ENCODE data around the gene CCDC127.

The CCDC127 gene

DNA sequence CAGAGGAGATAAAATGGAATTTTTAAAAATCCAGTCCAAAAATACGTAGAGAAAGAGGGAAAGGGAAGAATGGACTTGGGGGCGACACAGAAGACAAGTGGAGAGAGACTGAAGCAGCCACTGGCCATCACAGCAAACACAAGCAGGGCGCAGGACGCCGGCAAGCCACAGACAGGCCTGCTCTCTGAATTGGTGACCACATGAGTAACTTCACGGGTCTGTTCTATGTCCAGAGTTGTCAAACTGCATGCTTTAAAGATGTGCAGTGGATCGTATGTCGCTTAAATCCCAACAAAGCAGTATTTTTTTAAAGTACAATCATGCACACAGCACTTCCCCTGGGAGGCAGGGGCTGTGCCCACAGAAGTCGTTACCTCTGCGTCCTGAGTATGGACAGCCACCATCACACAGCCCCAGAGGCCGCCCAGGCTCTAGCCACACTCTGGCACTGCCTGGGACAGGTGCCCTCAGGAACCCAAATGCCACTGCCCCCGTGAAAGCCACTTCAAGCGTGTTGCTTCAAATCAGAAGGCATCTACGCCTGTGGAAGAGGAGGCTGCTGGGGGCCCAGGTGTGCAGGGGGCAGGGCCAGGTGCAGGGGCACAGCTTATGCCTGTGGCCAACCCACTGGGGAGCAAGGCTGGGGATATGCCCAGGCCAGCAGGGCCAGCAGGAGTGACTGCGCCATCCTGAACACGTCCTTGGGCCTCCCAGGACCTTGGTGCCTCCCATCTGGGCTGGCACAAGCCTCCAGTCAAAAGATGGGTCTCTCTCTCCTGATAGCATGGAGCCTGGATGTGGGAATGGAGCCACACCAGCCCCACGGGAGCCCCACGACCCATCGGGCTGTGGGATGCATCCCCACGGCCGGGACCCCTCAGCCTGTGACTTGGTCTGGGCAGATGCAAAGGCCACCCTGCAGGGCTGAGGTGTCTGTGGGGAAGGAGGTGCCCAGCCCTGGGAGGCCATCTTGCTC lies 32.6 kb downstream of the CCDC127 start:
- TF ChIP-seq, protein P1, sequence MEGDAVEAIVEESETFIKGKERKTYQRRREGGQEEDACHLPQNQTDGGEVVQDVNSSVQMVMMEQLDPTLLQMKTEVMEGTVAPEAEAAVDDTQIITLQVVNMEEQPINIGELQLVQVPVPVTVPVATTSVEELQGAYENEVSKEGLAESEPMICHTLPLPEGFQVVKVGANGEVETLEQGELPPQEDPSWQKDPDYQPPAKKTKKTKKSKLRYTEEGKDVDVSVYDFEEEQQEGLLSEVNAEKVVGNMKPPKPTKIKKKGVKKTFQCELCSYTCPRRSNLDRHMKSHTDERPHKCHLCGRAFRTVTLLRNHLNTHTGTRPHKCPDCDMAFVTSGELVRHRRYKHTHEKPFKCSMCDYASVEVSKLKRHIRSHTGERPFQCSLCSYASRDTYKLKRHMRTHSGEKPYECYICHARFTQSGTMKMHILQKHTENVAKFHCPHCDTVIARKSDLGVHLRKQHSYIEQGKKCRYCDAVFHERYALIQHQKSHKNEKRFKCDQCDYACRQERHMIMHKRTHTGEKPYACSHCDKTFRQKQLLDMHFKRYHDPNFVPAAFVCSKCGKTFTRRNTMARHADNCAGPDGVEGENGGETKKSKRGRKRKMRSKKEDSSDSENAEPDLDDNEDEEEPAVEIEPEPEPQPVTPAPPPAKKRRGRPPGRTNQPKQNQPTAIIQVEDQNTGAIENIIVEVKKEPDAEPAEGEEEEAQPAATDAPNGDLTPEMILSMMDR (IDR thresholded peaks at IDR 0.05; ENCODE audit: borderline replicate concordance, extremely low read depth, low read length, poor library complexity, severe bottlenecking) = no peak
- TF ChIP-seq EZH2 (IDR thresholded peaks at IDR 0.05; ENCODE audit: borderline replicate concordance, low read depth, low read length, severe bottlenecking) = no peak
- no peak overlapping the region for H3K4me2 ChIP-seq (ENCODE audit: insufficient read depth, low read length)
- 0 out of 2 replicates have a peak, but pooled peaks cover 3% of the 10 kb centered on the region for H4K20me1 ChIP-seq (ENCODE audit: insufficient read depth, low read length)
- no peaks in the 10 kb centered on the region for H3K79me2 ChIP-seq (ENCODE audit: insufficient read depth, low read length)
- H3K9ac ChIP-seq (ENCODE audit: low read depth, low read length) = no peak overlapping the region
- H3K27me3 ChIP-seq (ENCODE audit: insufficient read depth, low read length, poor library complexity) = no peaks in the 10 kb centered on the region
- no peak for ATAC-seq (ENCODE audit: insufficient read depth, low read depth)
- H3K27ac ChIP-seq (ENCODE audit: low read length) = no peak overlapping the region
- H3K9me3 ChIP-seq (ENCODE audit: insufficient read depth, low read length, severe bottlenecking) = no peaks in the 10 kb centered on the region
- H2AFZ ChIP-seq (ENCODE audit: low read depth, low read length) = no peak overlapping the region
- H3K4me1 ChIP-seq (ENCODE audit: insufficient read depth, low read length) = peaks cover 9% of the 10 kb centered on the region
- no peak overlapping the region for H3K4me3 ChIP-seq (ENCODE audit: low read depth in 1 of 2, low read length in 2 of 2)
- DNase-seq = no peak
- no peaks in the 10 kb centered on the region for H3K36me3 ChIP-seq (ENCODE audit: insufficient read depth, low read length)

DNA sequence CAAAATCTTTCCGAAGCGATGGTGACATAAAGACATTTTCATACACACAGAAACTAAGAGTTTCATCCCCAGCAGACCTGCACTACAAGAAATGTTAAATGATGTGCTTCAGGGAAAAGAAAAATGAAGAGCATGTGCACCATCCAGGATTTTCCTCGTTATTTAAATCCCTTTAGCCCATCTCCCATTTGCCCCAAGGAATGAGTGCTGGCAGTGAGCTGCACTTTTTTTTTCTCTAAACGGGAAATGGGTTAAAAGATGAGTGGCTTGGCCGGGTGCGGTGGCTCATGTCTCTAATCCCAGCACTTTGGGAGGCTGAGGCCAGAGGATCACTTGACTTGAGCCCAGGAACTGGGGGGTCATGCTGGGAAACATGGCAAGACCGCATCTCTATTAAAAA lies 33.5 kb downstream of the CCDC127 start:
- DNase-seq (no peak), ATAC-seq (ENCODE audit: insufficient read depth, low read depth) (no peak)
- TF ChIP-seq, protein P1 (IDR thresholded peaks at IDR 0.05; ENCODE audit: borderline replicate concordance, extremely low read depth, low read length, poor library complexity, severe bottlenecking) = no peak
- TF ChIP-seq EZH2 (IDR thresholded peaks at IDR 0.05; ENCODE audit: borderline replicate concordance, low read depth, low read length, severe bottlenecking) = no peak
- no peak overlapping the region for H3K9ac ChIP-seq (ENCODE audit: low read depth, low read length)
- H3K4me1 ChIP-seq (ENCODE audit: insufficient read depth, low read length) = peaks cover 9% of the 10 kb centered on the region
- H3K4me2 ChIP-seq (ENCODE audit: insufficient read depth, low read length) = no peak overlapping the region
- H3K79me2 ChIP-seq (ENCODE audit: insufficient read depth, low read length) = no peaks in the 10 kb centered on the region
- H3K36me3 ChIP-seq (ENCODE audit: insufficient read depth, low read length) = no peaks in the 10 kb centered on the region
- H3K4me3 ChIP-seq (ENCODE audit: low read depth in 1 of 2, low read length in 2 of 2) = no peak overlapping the region
- H3K27ac ChIP-seq (ENCODE audit: low read length) = no peak overlapping the region
- H4K20me1 ChIP-seq (ENCODE audit: insufficient read depth, low read length) = 0 out of 2 replicates have a peak, but pooled peaks cover 3% of the 10 kb centered on the region
- no peaks in the 10 kb centered on the region for H3K27me3 ChIP-seq (ENCODE audit: insufficient read depth, low read length, poor library complexity)
- no peak overlapping the region for H2AFZ ChIP-seq (ENCODE audit: low read depth, low read length)
- H3K9me3 ChIP-seq (ENCODE audit: insufficient read depth, low read length, severe bottlenecking) = no peaks in the 10 kb centered on the region

DNA sequence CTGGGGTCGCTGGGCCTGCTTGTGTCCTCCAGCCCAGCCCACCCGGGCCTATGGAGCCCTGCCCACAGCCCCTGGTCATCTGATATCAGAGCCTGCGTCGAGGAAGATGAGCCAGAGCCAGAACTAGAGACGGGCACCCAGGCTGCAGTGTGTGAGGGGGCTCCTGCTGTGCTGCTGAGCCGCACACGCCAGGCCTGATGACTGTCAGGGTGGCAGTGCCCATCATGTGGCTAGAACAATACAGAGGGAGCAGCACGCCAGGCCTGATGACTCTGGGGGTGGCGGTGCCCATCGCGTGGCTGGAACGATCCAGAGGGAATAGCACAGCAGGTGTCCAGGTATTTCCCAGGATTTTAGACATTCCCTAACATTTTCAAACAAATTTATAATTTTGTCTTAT lies 35.8 kb downstream of the CCDC127 start:
- Histone ChIP-seq H3K9ac (ENCODE audit: low read depth, low read length) (no peak overlapping the region), H3K27ac (ENCODE audit: low read length) (no peak overlapping the region), H3K4me2 (ENCODE audit: insufficient read depth, low read length) (no peak overlapping the region), H3K79me2 (ENCODE audit: insufficient read depth, low read length) (no peaks in the 10 kb centered on the region), H3K36me3 (ENCODE audit: insufficient read depth, low read length) (no peaks in the 10 kb centered on the region), H3K27me3 (ENCODE audit: insufficient read depth, low read length, poor library complexity) (peaks cover 3% of the 10 kb centered on the region), H3K9me3 (ENCODE audit: insufficient read depth, low read length, severe bottlenecking) (no peaks in the 10 kb centered on the region), H4K20me1 (ENCODE audit: insufficient read depth, low read length) (0 out of 2 replicates have a peak, but pooled peaks cover 3% of the 10 kb centered on the region), H3K4me1 (ENCODE audit: insufficient read depth, low read length) (no peaks in the 10 kb centered on the region), H2AFZ (ENCODE audit: low read depth, low read length) (no peak overlapping the region), H3K4me3 (ENCODE audit: low read depth in 1 of 2, low read length in 2 of 2) (no peak overlapping the region)
- TF ChIP-seq, protein P1 (IDR thresholded peaks at IDR 0.05; ENCODE audit: borderline replicate concordance, extremely low read depth, low read length, poor library complexity, severe bottlenecking) = no peak
- TF ChIP-seq EZH2 (IDR thresholded peaks at IDR 0.05; ENCODE audit: borderline replicate concordance, low read depth, low read length, severe bottlenecking) = no peak
- DNase-seq (no peak), ATAC-seq (ENCODE audit: insufficient read depth, low read depth) (no peak)
